ENCODE data around the gene AADACL4.

Gene AADACL4

DNA sequence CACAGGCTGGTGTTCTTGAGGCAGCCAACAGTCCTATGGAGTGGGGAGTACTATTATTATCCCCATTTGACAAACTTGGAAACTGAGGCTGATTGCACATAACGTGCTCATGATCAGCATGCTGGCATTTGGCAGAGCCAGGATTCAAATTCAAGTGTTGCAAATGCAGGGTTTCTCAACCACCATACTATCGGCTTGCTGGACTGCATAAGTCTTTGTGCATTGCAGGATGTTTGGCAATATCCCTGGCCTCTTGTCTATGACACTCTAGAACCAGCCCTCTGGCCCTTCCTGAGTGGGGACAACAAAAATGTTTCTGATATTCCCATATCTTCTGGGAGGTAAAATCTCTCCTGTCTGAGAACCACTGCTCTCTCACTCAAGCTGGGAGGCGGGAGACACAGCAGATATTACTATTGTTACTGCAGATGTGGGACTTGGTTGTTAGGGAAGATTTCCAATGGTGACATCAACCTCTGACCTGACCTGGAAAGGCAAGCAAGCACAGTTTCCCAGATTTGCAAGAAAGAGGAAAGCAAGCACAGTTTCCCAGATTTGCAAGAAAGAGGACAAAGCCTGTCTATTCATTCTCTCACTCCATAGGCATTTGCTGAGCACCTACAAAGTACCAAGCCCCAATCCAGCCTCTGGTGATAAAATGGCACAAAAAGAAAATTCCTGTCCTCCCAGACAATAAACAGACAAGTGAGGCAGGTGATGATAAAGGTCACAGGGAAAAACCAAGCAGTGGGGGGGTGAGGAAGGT lies 71.0 kb downstream of the AADACL4 start:
- H3K36me3 ChIP-seq (ENCODE audit: insufficient read depth, low read length) = no peaks in the 10 kb centered on the region
- H3K9me3 ChIP-seq (ENCODE audit: insufficient read depth, low read length, severe bottlenecking) = no peaks in the 10 kb centered on the region
- peaks cover 11% of the 10 kb centered on the region for H3K27me3 ChIP-seq (ENCODE audit: insufficient read depth, low read length, poor library complexity)
- H3K27ac ChIP-seq (ENCODE audit: low read length) = no peak overlapping the region
- no peak overlapping the region for H2AFZ ChIP-seq (ENCODE audit: low read depth, low read length)
- H3K9ac ChIP-seq (ENCODE audit: low read depth, low read length) = no peak overlapping the region
- ATAC-seq (ENCODE audit: insufficient read depth, low read depth) (no peak), DNase-seq (no peak)
- no peaks in the 10 kb centered on the region for H3K4me1 ChIP-seq (ENCODE audit: insufficient read depth, low read length)
- H3K4me3 ChIP-seq (ENCODE audit: low read depth in 1 of 2, low read length in 2 of 2) = no peak overlapping the region
- TF ChIP-seq EZH2 (IDR thresholded peaks at IDR 0.05; ENCODE audit: borderline replicate concordance, low read depth, low read length, severe bottlenecking) (no peak), CTCF (IDR thresholded peaks at IDR 0.05; ENCODE audit: borderline replicate concordance, extremely low read depth, low read length, poor library complexity, severe bottlenecking) (no peak)
- H3K79me2 ChIP-seq (ENCODE audit: insufficient read depth, low read length) = no peaks in the 10 kb centered on the region
- H4K20me1 ChIP-seq (ENCODE audit: insufficient read depth, low read length) = no peaks in the 10 kb centered on the region
- H3K4me2 ChIP-seq (ENCODE audit: insufficient read depth, low read length) = no peak overlapping the region

- no peaks in the 10 kb centered on the region for H3K36me3 ChIP-seq (ENCODE audit: insufficient read depth, low read length)
- H3K9ac ChIP-seq (ENCODE audit: low read depth, low read length) = no peak within 1 kb of the TSS
These were observed 72.1 kb downstream of the AADACL4 start, which contains the start of gene AADACL3 for GRCh38 chr1:12715896-12716437. Gene AADACL3 (plus strand): TSS chr1:12716110. CDS start chr1:12716177, 67 bp downstream.

More at GRCh38 chr1:12715896-12716437, 72.1 kb downstream of the AADACL4 start, which contains the start of gene AADACL3:
- Histone ChIP-seq H3K27me3 (ENCODE audit: insufficient read depth, low read length, poor library complexity) (peaks cover 11% of the 10 kb centered on the region), H3K27ac (ENCODE audit: low read length) (no peak within 1 kb of the TSS), H3K4me1 (ENCODE audit: insufficient read depth, low read length) (no peaks in the 10 kb centered on the region), H3K4me2 (ENCODE audit: insufficient read depth, low read length) (no peak within 1 kb of the TSS), H4K20me1 (ENCODE audit: insufficient read depth, low read length) (no peaks in the 10 kb centered on the region), H3K4me3 (ENCODE audit: low read depth in 1 of 2, low read length in 2 of 2) (no peak within 1 kb of the TSS), H3K9me3 (ENCODE audit: insufficient read depth, low read length, severe bottlenecking) (no peaks in the 10 kb centered on the region), H3K79me2 (ENCODE audit: insufficient read depth, low read length) (no peaks in the 10 kb centered on the region), H2AFZ (ENCODE audit: low read depth, low read length) (no peak within 1 kb of the TSS)
- TF ChIP-seq CTCF (IDR thresholded peaks at IDR 0.05; ENCODE audit: borderline replicate concordance, extremely low read depth, low read length, poor library complexity, severe bottlenecking) = no peak
- DNase-seq = no peak
- ATAC-seq (ENCODE audit: insufficient read depth, low read depth) = no peak
